Smooth muscle cell (in vitro differentiated cells): ENCODE data around the gene ARHGAP31. TPM values are rescaled to one million over a fixed set of nuclear protein-coding genes. Genes with fewer than 3 reads are reported as not detected.

ENCODE experiments used
- DNase-seq: peaks from one replicate; lab custom pipeline; 2025; ENCODE audit not compliant: unreplicated experiment; lab: John Stamatoyannopoulos, UW
- H2AFZ ChIP-seq: fragments of 200-600 bp; sonication (generic); 2 replicates; pipeline ENCODE4 v1.6.0; 2016; ENCODE audit warnings: antibody characterized with exemption, low read depth, mild to moderate bottlenecking
- H3F3A ChIP-seq: fragments of 200-600 bp; sonication (generic); 2 replicates; pipeline ENCODE4 v1.6.0; 2017; ENCODE audit warnings: antibody characterized with exemption, low read depth
- H3K27ac ChIP-seq: fragments of 200-600 bp; sonication (generic); 2 replicates; pipeline ENCODE4 v1.5.1; 2016; ENCODE audit warnings: low read depth, mild to moderate bottlenecking
- H3K27me3 ChIP-seq: fragments of 200-600 bp; sonication (generic); 2 replicates; pipeline ENCODE4 v1.6.1; 2016; ENCODE audit warnings: low read depth, mild to moderate bottlenecking
- H3K36me3 ChIP-seq: fragments of 200-600 bp; sonication (generic); 2 replicates; pipeline ENCODE4 v1.5.1; 2016; ENCODE audit warnings: low read depth
- H3K4me1 ChIP-seq: fragments of 200-600 bp; sonication (generic); 2 replicates; pipeline ENCODE4 v1.5.1; 2016; ENCODE audit warnings: low read depth
- H3K4me2 ChIP-seq: fragments of 200-600 bp; sonication (generic); 2 replicates; pipeline ENCODE4 v1.6.0; 2016; ENCODE audit warnings: mild to moderate bottlenecking
- H3K4me3 ChIP-seq: fragments of 200-600 bp; sonication (generic); 2 replicates; pipeline ENCODE4 v1.5.1; 2016; ENCODE audit warnings: mild to moderate bottlenecking
- H3K79me2 ChIP-seq: fragments of 200-600 bp; sonication (generic); 2 replicates; pipeline ENCODE4 v1.6.0; 2016; ENCODE audit warnings: low read depth, mild to moderate bottlenecking
- H3K9ac ChIP-seq: fragments of 200-600 bp; sonication (generic); 2 replicates; pipeline ENCODE4 v1.6.0; 2016; ENCODE audit warnings: low read depth
- H3K9me3 ChIP-seq: fragments of 200-600 bp; sonication (generic); replicated peaks from 2 replicates; pipeline ENCODE4 v1.5.1; 2016; ENCODE audit warnings: low read depth
- H4K20me1 ChIP-seq: fragments of 200-600 bp; sonication (generic); 2 replicates; pipeline ENCODE4 v1.6.0; 2016; ENCODE audit warnings: low read depth
- WGBS: methylation state at CpG from one replicate; pipeline ENCODE4 v1.1.7; 2016; ENCODE audit warnings: low lambda C conversion rate; 5-methylcytosine and 5-hydroxymethylcytosine counted together
- polyA plus RNA-seq: library from polyadenylated mRNA; unstranded; fragments of >200 nt; fragmentation: Nextera tagmentation; extraction: Ambion mirVana; gene quantifications from 2 replicates; pipeline ENCODE4 v1.2.1, GENCODE V29; 2016
- total RNA-seq: library from RNA; depleted of rRNA; stranded (reverse); fragments of >200 nt; gene quantifications from 2 replicates; pipeline ENCODE4 v1.2.3, GENCODE V29; 2014
- TF ChIP-seq, protein P1 (sequence below): fragments of 200-600 bp; sonication (generic); IDR thresholded peaks from 2 replicates; pipeline ENCODE4 v1.5.1; 2017; ENCODE audit warnings: borderline replicate concordance, mild to moderate bottlenecking, antibody characterized with exemption; ENCODE audit not compliant: insufficient read depth, poor library complexity, severe bottlenecking

The ARHGAP31 gene
- total and polyA plus RNA-seq, 2 experiments from 2014 or later, result 6.1 to 10.9 TPM

DNA sequence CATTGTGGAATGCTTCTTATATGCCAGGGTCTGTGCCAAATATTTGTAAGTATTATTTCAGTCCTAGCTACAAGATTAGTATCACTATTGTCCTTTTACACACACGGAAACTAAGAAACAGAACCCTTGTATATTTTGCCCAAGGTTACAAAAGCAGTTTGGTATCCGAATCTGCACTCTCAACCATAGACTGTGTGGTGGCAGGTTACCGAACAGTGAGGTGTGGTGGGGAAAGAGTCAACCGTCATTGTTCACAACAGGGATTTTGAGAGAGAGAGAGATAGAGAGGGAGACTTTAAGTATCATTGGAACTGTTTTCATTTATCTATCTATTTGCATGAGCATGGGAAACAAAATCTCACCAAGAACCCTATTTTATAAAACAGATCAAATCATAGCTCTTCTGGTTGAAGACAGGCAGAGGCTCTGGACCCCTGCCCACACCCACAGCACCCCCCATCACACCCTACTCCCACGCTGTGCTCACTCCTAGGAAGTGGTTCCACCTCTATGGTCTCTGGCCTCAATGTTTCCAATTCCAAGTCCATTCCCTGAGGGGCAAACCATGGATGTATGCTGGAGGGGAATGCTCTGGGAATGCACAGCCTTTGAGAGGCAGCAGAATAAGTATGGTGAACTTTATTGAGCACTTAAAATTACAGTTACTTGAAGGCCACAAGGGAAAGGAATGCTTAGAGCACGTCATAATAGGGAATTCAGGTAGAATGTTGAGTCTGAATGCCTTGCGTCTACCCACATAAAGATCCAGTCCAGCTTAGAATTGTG is 69.0 kb downstream of the ARHGAP31 start:
- no peaks in the 10 kb centered on the region for H3K9me3 ChIP-seq
- H2AFZ ChIP-seq, result no peak overlapping the region
- H3K79me2 ChIP-seq, result peaks cover 8% of the 10 kb centered on the region
- peaks cover 5% of the 10 kb centered on the region for H3F3A ChIP-seq
- no peak overlapping the region for H3K4me2 ChIP-seq
- no peak overlapping the region for H3K27ac ChIP-seq
- H3K27me3 ChIP-seq, result no peaks in the 10 kb centered on the region
- H3K36me3 ChIP-seq, result no peaks in the 10 kb centered on the region
- DNase-seq, result no peak
- H3K4me3 ChIP-seq, result no peak overlapping the region
- WGBS, result 95% methylated on average over 7 of the region's 7 CpGs
- H3K9ac ChIP-seq, result no peak overlapping the region
- TF ChIP-seq, protein P1, sequence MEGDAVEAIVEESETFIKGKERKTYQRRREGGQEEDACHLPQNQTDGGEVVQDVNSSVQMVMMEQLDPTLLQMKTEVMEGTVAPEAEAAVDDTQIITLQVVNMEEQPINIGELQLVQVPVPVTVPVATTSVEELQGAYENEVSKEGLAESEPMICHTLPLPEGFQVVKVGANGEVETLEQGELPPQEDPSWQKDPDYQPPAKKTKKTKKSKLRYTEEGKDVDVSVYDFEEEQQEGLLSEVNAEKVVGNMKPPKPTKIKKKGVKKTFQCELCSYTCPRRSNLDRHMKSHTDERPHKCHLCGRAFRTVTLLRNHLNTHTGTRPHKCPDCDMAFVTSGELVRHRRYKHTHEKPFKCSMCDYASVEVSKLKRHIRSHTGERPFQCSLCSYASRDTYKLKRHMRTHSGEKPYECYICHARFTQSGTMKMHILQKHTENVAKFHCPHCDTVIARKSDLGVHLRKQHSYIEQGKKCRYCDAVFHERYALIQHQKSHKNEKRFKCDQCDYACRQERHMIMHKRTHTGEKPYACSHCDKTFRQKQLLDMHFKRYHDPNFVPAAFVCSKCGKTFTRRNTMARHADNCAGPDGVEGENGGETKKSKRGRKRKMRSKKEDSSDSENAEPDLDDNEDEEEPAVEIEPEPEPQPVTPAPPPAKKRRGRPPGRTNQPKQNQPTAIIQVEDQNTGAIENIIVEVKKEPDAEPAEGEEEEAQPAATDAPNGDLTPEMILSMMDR, result no peak
- no peaks in the 10 kb centered on the region for H4K20me1 ChIP-seq
- peaks cover 26% of the 10 kb centered on the region for H3K4me1 ChIP-seq

DNA sequence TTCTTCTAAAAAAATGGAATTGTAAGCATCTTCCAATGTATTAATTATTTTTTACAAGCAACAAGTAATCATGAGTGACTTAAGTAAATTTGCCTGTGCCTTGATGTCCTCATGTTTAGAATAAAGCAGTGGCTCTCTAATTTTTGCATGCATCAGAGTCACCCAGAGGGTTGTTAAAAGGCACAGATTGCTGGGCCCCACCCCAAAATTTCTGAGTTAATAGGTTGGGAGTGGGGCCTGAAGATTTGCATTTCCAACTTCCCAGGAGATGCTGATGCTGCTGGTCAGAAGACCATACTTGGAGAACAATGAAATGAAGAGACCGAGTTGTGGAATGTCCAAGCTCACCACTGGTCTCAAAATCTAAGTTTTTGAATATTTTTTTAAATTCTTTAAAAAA is 70.2 kb downstream of the ARHGAP31 start:
- peaks cover 23% of the 10 kb centered on the region for H3K4me1 ChIP-seq
- H3K27ac ChIP-seq, result no peak overlapping the region
- 84% methylated on average over 1 of the region's 1 CpG for WGBS
- no peaks in the 10 kb centered on the region for H3K27me3 ChIP-seq
- H3K4me2 ChIP-seq, result no peak overlapping the region
- TF ChIP-seq, protein P1, result no peak
- no peaks in the 10 kb centered on the region for H3K9me3 ChIP-seq
- H3K36me3 ChIP-seq, result peaks cover 3% of the 10 kb centered on the region
- H3F3A ChIP-seq, result peaks cover 5% of the 10 kb centered on the region
- no peak for DNase-seq
- no peak overlapping the region for H3K9ac ChIP-seq
- H4K20me1 ChIP-seq, result no peaks in the 10 kb centered on the region
- peaks cover 4% of the 10 kb centered on the region for H3K79me2 ChIP-seq
- no peak overlapping the region for H3K4me3 ChIP-seq
- no peak overlapping the region for H2AFZ ChIP-seq

DNA sequence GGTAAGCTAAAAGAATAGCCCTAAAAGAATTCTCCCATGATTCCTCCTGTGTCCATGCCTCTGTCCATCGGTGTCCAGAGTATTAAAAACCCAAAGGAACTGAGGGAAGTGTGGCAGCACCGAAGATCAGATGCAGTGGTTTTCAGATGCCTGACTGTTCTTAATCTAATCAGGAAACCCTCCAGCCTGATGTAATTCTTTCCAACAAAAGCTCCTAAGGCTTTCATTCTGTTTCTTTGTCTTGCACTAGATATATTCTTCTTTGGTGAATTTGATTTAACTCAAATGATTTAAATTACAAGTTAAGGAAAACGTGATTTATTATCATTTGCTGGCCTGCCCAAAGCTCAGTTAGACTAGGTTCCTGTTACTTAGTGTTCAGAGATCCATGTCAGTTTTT is 71.2 kb downstream of the ARHGAP31 start:
- TF ChIP-seq, protein P1, result no peak
- no peaks in the 10 kb centered on the region for H4K20me1 ChIP-seq
- H3K36me3 ChIP-seq, result peaks cover 3% of the 10 kb centered on the region
- DNase-seq, result no peak
- peaks cover 4% of the 10 kb centered on the region for H3K79me2 ChIP-seq
- H3K27ac ChIP-seq, result no peak overlapping the region
- no peaks in the 10 kb centered on the region for H3K9me3 ChIP-seq
- 69% methylated on average over 3 of the region's 3 CpGs for WGBS
- no peak overlapping the region for H3K4me3 ChIP-seq
- peaks cover 2% of the 10 kb centered on the region for H3F3A ChIP-seq
- H3K9ac ChIP-seq, result no peak overlapping the region
- peaks cover 13% of the 10 kb centered on the region for H3K4me1 ChIP-seq
- no peaks in the 10 kb centered on the region for H3K27me3 ChIP-seq
- no peak overlapping the region for H2AFZ ChIP-seq
- no peak overlapping the region for H3K4me2 ChIP-seq

DNA sequence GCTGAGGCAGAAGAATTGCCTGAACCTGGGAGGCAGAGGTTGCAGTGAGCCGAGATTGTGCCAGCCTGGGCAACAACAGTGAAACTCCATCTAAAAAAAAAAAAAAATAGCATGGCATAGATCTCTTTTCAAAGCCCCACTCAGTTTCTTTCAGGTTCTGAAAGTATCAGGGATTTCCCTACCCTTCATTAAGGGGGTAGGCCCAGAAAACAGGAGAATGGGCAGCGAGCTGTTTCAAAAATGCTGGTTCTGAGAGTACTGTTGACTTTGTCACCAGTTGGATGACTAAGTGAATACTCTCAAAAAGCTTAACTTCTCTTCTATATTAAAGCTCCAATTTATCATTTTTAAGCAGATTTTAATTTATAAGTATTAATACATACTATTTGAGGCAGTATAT is 72.8 kb downstream of the ARHGAP31 start:
- Histone ChIP-seq H4K20me1 (no peaks in the 10 kb centered on the region), H3K4me3 (no peak overlapping the region), H3K27me3 (no peaks in the 10 kb centered on the region), H3F3A (no peaks in the 10 kb centered on the region), H3K79me2 (no peaks in the 10 kb centered on the region), H3K9ac (no peak overlapping the region), H3K27ac (no peak overlapping the region), H2AFZ (no peak overlapping the region), H3K4me1 (peaks cover 9% of the 10 kb centered on the region), H3K36me3 (peaks cover 3% of the 10 kb centered on the region), H3K4me2 (no peak overlapping the region), H3K9me3 (no peaks in the 10 kb centered on the region)
- TF ChIP-seq, protein P1, result no peak
- 93% methylated on average over 2 of the region's 2 CpGs for WGBS
- no peak for DNase-seq
